HepG2 (cell line): ENCODE measurements around the gene ESYT3. TPM values are rescaled to one million over a fixed set of nuclear protein-coding genes. Genes with fewer than 3 reads are reported as not detected.

Experiments
- ATAC-seq: fragments of 200-7000 bp; cut with Tn5 transposase; 3 replicates; pipeline ENCODE4 v1.9.1; 2020; ENCODE audit warnings: mild to moderate bottlenecking, moderate library complexity
- BruUV-seq: library from RNA; stranded (reverse); fragments of 400-500 nt; replicated peaks from 2 replicates; lab custom pipeline; 2021; lab: Mats Ljungman, UMichigan
- CTCF ChIA-PET: fragments of 300-600 bp; formaldehyde crosslinking; extraction: SDS; loops from one replicate; lab custom pipeline; 2021; ENCODE audit warnings: low total read pairs, inconsistent platforms, low intra/inter-chr PET ratio; lab: Yijun Ruan, JAX
- POLR2A ChIA-PET: fragments of 350-600 bp; sonication (Branson Sonifier 250); formaldehyde crosslinking; loops from one replicate; lab custom pipeline; 2020; ENCODE audit warnings: antibody characterized with exemption, inconsistent platforms; lab: Yijun Ruan, JAX
- DNase-seq: peaks from one replicate; pipeline ENCODE4 v3.0.0-alpha.2; 2015; ENCODE audit warnings: low spot score
- FAIRE-seq: peaks from 3 replicates; lab custom pipeline; 2011; peaks lifted over from hg19 to GRCh38; lab: Jason Lieb, UNC
- H2AFZ ChIP-seq: one replicate; pipeline ENCODE4 v1.6.1; 2011; ENCODE audit warnings: low read length, inconsistent platforms
- H3K27ac ChIP-seq: fragments of 300-600 bp; 3 replicates; pipeline ENCODE4 v1.8.0; 2011; ENCODE audit warnings: mixed run types, mild to moderate bottlenecking, mixed read lengths, low read length, inconsistent platforms; ENCODE audit not compliant: insufficient read depth; ENCODE audit errors: extremely low read length
- H3K27me3 ChIP-seq, 2 experiments: fragments of 200-600 bp in 1 of 2; 2 replicates in 1 of 2; 3 replicates in 1 of 2; pipeline versions ENCODE4 v1.6.0 to v1.8.0; 2011; ENCODE audit warnings: low read length in 2 of 2, mild to moderate bottlenecking in 2 of 2, moderate library complexity in 2 of 2, inconsistent platforms in 1 of 2; ENCODE audit not compliant: insufficient read depth in 2 of 2, control insufficient read depth in 1 of 2
- H3K36me3 ChIP-seq, 2 experiments: fragments of 200-600 bp in 1 of 2; replicated peaks in 1 of 2; 2 replicates in 1 of 2; 3 replicates in 1 of 2; pipeline versions ENCODE4 v1.5.1 to v1.8.0; 2011; ENCODE audit warnings: low read length in 2 of 2, inconsistent platforms in 1 of 2; ENCODE audit not compliant: insufficient read depth in 2 of 2, control insufficient read depth in 1 of 2
- H3K4me1 ChIP-seq: 2 replicates; pipeline ENCODE4 v1.5.1; 2012; ENCODE audit warnings: low read length, inconsistent platforms; ENCODE audit not compliant: insufficient read depth
- H3K4me2 ChIP-seq: 2 replicates; pipeline ENCODE4 v1.6.0; 2011; ENCODE audit warnings: low read depth, low read length, inconsistent platforms
- H3K4me3 ChIP-seq, 3 experiments: fragments of 200-600 bp in 1 of 3; sonication (generic), shearing (Covaris generic) in 1 of 3; replicated peaks in 1 of 3; 2 replicates each; pipeline ENCODE4 v1.5.1; 2011 to 2016; ENCODE audit warnings: low read length in 3 of 3, inconsistent platforms in 2 of 3, low read depth in 2 of 3, mild to moderate bottlenecking in 2 of 3, control low read depth in 1 of 3, mixed read lengths in 1 of 3; ENCODE audit not compliant: insufficient read depth in 1 of 3
- H3K79me2 ChIP-seq: one replicate; pipeline ENCODE4 v1.6.1; 2011; ENCODE audit warnings: low read length, inconsistent platforms; ENCODE audit not compliant: insufficient read depth
- H3K9ac ChIP-seq: 2 replicates; pipeline ENCODE4 v1.6.0; 2011; ENCODE audit warnings: mild to moderate bottlenecking, low read depth, low read length, inconsistent platforms; ENCODE audit not compliant: insufficient read depth
- H3K9me3 ChIP-seq: 2 replicates; pipeline ENCODE4 v1.5.1; 2012; ENCODE audit warnings: mild to moderate bottlenecking, low read length
- H4K20me1 ChIP-seq: 2 replicates; pipeline ENCODE4 v1.6.0; 2011; ENCODE audit warnings: inconsistent platforms, mild to moderate bottlenecking, low read length, moderate library complexity; ENCODE audit not compliant: insufficient read depth
- ASH2L ChIP-seq: fragments of 300-600, 200-600 bp; sonication (generic); IDR thresholded peaks from 2 replicates; pipeline ENCODE4 v1.7.0; 2017; ENCODE audit warnings: low read depth, mild to moderate bottlenecking, moderate library complexity, mixed read lengths, low read length; ENCODE audit not compliant: insufficient read length
- FIP1L1 ChIP-seq: fragments of 200-400 bp; formaldehyde crosslinking; IDR thresholded peaks from 2 replicates; pipeline ENCODE4 v1.6.1; 2018; ENCODE audit warnings: low read depth, mild to moderate bottlenecking, low read length, moderate library complexity, borderline replicate concordance; ENCODE audit not compliant: insufficient read depth
- HNF4G ChIP-seq, 2 experiments: sonication (generic) in 1 of 2; formaldehyde crosslinking in 1 of 2; IDR thresholded peaks; 2 replicates each; pipeline versions ENCODE4 v1.4.0 to v1.6.1; 2011 to 2020; ENCODE audit warnings: borderline replicate concordance in 2 of 2, low read depth in 2 of 2, mild to moderate bottlenecking in 2 of 2, low read length in 1 of 2, missing genetic modification reagents in 1 of 2, moderate library complexity in 1 of 2
- TRIM24 ChIP-seq: sonication (generic); formaldehyde crosslinking; IDR thresholded peaks from 2 replicates; pipeline ENCODE4 v1.8.0; 2022; ENCODE audit warnings: mild to moderate bottlenecking, missing genetic modification reagents
- WIZ ChIP-seq: sonication (generic); formaldehyde crosslinking; IDR thresholded peaks from 2 replicates; pipeline ENCODE4 v1.5.1; 2020; ENCODE audit warnings: mild to moderate bottlenecking, missing genetic modification reagents
- ZNF276 ChIP-seq: sonication (generic); formaldehyde crosslinking; IDR thresholded peaks from 2 replicates; pipeline ENCODE4 v1.4.0; 2020; ENCODE audit warnings: mild to moderate bottlenecking, low read depth, missing genetic modification reagents
- WGBS: methylation state at CpG from one replicate; pipeline ENCODE4 v1.1.6; 2017; ENCODE audit warnings: low lambda C conversion rate; 5-methylcytosine and 5-hydroxymethylcytosine counted together
- in situ Hi-C: cut with HindIII; loops from 2 replicates; pipeline ENCODE4 v1.10.0; 2017; ENCODE audit warnings: low pct_unique_long_range_greater_than_20kb; ENCODE audit not compliant: extremely low pct_ligation_motif_present
- intact Hi-C: fragments of 100-400 bp; cut with micrococcal nuclease; formaldehyde crosslinking; loops from one replicate; pipeline ENCODE4 v1.10.0; 2022; ENCODE audit not compliant: unreplicated experiment
- polyA plus RNA-seq, 8 experiments: library from polyadenylated mRNA; depleted of rRNA in 3 of 8; stranded (reverse) in 7 of 8; unstranded in 1 of 8; fragments of >200 nt; fragmentation: Illumina TruSeq in 4 of 8; extraction: Trizol in 4 of 8; gene quantifications; 2 replicates each; pipeline versions ENCODE4 v1.2.1 to v1.2.3, GENCODE V29; 2011 to 2016; ENCODE audit warnings: low read depth in 4 of 8, missing spikeins in 1 of 8, mixed read lengths in 1 of 8; ENCODE audit not compliant: insufficient read depth in 1 of 8
- total RNA-seq, 5 experiments: library from RNA; depleted of rRNA; stranded (reverse); fragments of >200 nt; fragmentation: Illumina TruSeq; extraction: Trizol; gene quantifications; 2 replicates each; pipeline ENCODE4 v1.2.3, GENCODE V29; 2016; ENCODE audit warnings: low read depth in 1 of 5

The ESYT3 gene
- total and polyA plus RNA-seq, 2 of the 13 experiments (the other 11 are each of a cell fraction or from before 2014, with no cell fraction given): 1.5 to 4.1 TPM

DNA sequence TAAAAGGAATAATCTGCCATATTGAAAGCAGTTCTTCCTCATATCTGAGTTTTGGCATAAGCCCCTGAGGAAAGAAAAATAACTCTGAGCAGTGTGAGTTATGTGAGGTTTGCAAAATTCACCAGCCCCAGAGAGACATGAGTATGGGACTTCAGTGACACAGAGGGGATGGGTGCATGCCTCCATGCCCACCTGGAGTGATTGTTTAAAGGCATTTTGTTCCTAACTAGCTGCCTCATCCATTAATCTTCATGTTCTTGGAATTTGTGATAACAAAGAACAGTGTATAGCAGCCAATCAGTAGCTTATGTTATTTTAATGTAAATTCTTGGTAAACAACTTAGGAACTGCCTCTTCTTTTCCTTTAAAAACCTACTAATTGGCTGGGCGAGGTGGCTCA, 11.1 kb upstream of the ESYT3 start:
- H3K4me2 ChIP-seq: no peak overlapping the region
- 16% methylated on average over 1 of the region's 1 CpG for WGBS
- no peaks in the 10 kb centered on the region for H3K27me3 ChIP-seq
- no peak overlapping the region for H3K4me3 ChIP-seq
- no peak overlapping the region for H3K27ac ChIP-seq
- TF ChIP-seq ASH2L: no peak
- no peak for TF ChIP-seq FIP1L1
- TF ChIP-seq HNF4G (IDR thresholded peaks at IDR 0.05; ENCODE audit: borderline replicate concordance, low read depth, low read length): no peak
- TF ChIP-seq HNF4G (CRISPR knock-in tag; IDR thresholded peaks at IDR 0.05; ENCODE audit: borderline replicate concordance, low read depth): no peak
- TF ChIP-seq WIZ (CRISPR knock-in tag): no peak
- TF ChIP-seq ZNF276 (CRISPR knock-in tag): no peak
- TF ChIP-seq, all 625 proteins: peak for 0
- Histone ChIP-seq H3K9ac (no peak overlapping the region), H4K20me1 (no peaks in the 10 kb centered on the region), H3K36me3 (no peaks in the 10 kb centered on the region), H3K79me2 (no peaks in the 10 kb centered on the region), H2AFZ (no peak overlapping the region), H3K9me3 (no peaks in the 10 kb centered on the region), H3K4me1 (no peaks in the 10 kb centered on the region)
- no peak for FAIRE-seq
- ChIA-PET POLR2A (no interaction called here), CTCF (no interaction called here)
- ATAC-seq: no peak
- no peak for DNase-seq
- BruUV-seq: no TSS peak
- intact Hi-C loops: loop anchor here (10.0 kb wide), 1 partner anchor 239 kb away; the partner anchor contains the start of gene ARMC8
- in situ Hi-C loops: no loop called here

DNA sequence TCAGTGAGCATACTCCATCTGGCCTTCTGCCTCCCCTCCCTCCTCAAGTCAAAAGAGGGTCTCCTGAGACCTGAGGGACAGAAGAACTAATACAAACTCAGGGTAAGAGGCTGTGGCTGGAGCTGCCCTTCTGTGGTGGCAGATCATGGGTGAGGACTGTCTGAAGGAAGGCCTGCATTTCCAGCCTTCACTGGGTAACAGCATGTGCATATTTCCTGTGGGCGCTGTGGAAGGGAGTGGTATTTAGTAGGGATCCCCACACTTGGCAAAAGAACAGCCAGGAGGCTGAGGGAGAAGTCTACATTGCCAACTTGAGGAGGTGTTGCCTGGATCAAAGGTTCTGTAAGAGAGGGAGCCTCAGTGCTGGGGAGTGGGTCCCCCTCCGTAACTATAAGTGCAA, 10.1 kb upstream of the ESYT3 start:
- Histone ChIP-seq H3K36me3 (no peaks in the 10 kb centered on the region), H3K9me3 (no peaks in the 10 kb centered on the region), H3K4me3 (no peak overlapping the region), H2AFZ (no peak overlapping the region), H3K4me1 (no peaks in the 10 kb centered on the region), H3K27me3 (no peaks in the 10 kb centered on the region), H4K20me1 (no peaks in the 10 kb centered on the region), H3K4me2 (no peak overlapping the region)
- CTCF ChIA-PET: no interaction called here
- BruUV-seq: no TSS peak
- DNase-seq: no peak
- intact Hi-C loops: loop anchor here (10.0 kb wide), 1 partner anchor 240 kb away; the partner anchor contains the start of gene ARMC8
- no peak for TF ChIP-seq TRIM24 (CRISPR knock-in tag)
- TF ChIP-seq, all 625 proteins: peak for 0
- no peak; the same call in 2 of the 3 replicates for ATAC-seq
- Histone ChIP-seq H3K27ac (no peak overlapping the region), H3K9ac (no peak overlapping the region), H3K79me2 (no peaks in the 10 kb centered on the region)
- POLR2A ChIA-PET: no interaction called here
- no peak for FAIRE-seq
- WGBS: 50% methylated on average over 2 of the region's 2 CpGs
- in situ Hi-C loops: no loop called here
